Endometrial microvascular endothelial cells (primary cell): Measurements from ENCODE around the gene MLX. TPM values are rescaled to one million over a fixed set of nuclear protein-coding genes. Genes with fewer than 3 reads are reported as not detected.
"Not testable (repeated sequence)": the region's sequence is repeated elsewhere in the genome, so short reads cannot be mapped to it uniquely, and the experiment has no call there.

Experiments
- in situ Hi-C: cut with HindIII; loops from 2 replicates; pipeline ENCODE4 v1.10.0; 2017; ENCODE audit warnings: low sequenced_read_pairs, low pct_unique_long_range_greater_than_20kb; ENCODE audit errors: inconsistent ontology term
- total RNA-seq: library from RNA; depleted of rRNA; stranded (reverse); fragments of >200 nt; gene quantifications from one replicate; pipeline ENCODE4 v1.2.3, GENCODE V29; 2015; ENCODE audit errors: inconsistent ontology term

MLX gene
- total RNA-seq, 1 donor from 2014 or later, result 31.6 TPM

GRCh38 chr17:42603318-42603717, 36.4 kb downstream of the MLX start:
- in situ Hi-C loops, result loop anchor here (10.0 kb wide), 1 partner anchor 81 kb away; the partner anchor contains the start of genes CCR10 and CNTNAP1

GRCh38 chr17:42607769-42608168, 40.9 kb downstream of the MLX start:
- in situ Hi-C loops, result loop anchor here (10.0 kb wide), 1 partner anchor 77 kb away; the partner anchor contains the start of genes CCR10 and CNTNAP1

- in situ Hi-C loops, result loop anchor here (10.0 kb wide), 1 partner anchor 76 kb away; the partner anchor contains the start of genes CCR10 and CNTNAP1
These were observed 41.6 kb downstream of the MLX start for GRCh38 chr17:42608305-42609181.

GRCh38 chr17:42609182-42609813, 42.4 kb downstream of the MLX start, which contains the start of the genes RETREG3 and TUBG1:
Gene RETREG3 (minus strand): TSS chr17:42609374. CDS start chr17:42609324, 50 bp downstream.
Gene TUBG1 (plus strand): TSS chr17:42609683. CDS start chr17:42609738, 55 bp downstream.
- in situ Hi-C loops, result loop anchor here (10.0 kb wide), 1 partner anchor 76 kb away; the partner anchor contains the start of genes CCR10 and CNTNAP1

GRCh38 chr17:42609814-42610801, 43.2 kb downstream of the MLX start:
- in situ Hi-C loops, result loop anchor here (10.0 kb wide), 1 partner anchor 75 kb away; the partner anchor contains the start of genes CCR10 and CNTNAP1

- in situ Hi-C loops, result no loop called here
These were observed 45.1 kb downstream of the MLX start for GRCh38 chr17:42612013-42612412.

- in situ Hi-C loops, result no loop called here
These were observed 46.9 kb downstream of the MLX start for GRCh38 chr17:42613699-42614295.

GRCh38 chr17:42617956-42618431, 51.1 kb downstream of the MLX start:
- in situ Hi-C loops, result no loop called here

GRCh38 chr17:42618442-42619150, 51.7 kb downstream of the MLX start:
- in situ Hi-C loops, result no loop called here

- in situ Hi-C loops, result not testable (repeated sequence)
These were observed 55.1 kb downstream of the MLX start for GRCh38 chr17:42621987-42622386.

Other genes with a start within 250 kb of the MLX start
- gene STAT3, start 178.7 kb upstream of the MLX start, total RNA-seq, result 86.0 TPM
- 806 TPM for gene CAVIN1, start 143.8 kb upstream of the MLX start, total RNA-seq
- gene ATP6V0A1, start 108.2 kb upstream of the MLX start, total RNA-seq, result 27.1 TPM
- gene NAGLU, start 30.9 kb upstream of the MLX start, total RNA-seq, result 33.7 TPM
- gene HSD17B1, start 14.2 kb upstream of the MLX start, total RNA-seq, result not detected
- gene COASY, start 5.0 kb upstream of the MLX start, total RNA-seq, result 37.3 TPM
- gene PSMC3IP, start 10.6 kb downstream of the MLX start, total RNA-seq, result 8.5 TPM
- gene RETREG3, start 42.3 kb downstream of the MLX start, total RNA-seq, result 65.9 TPM
- gene TUBG1, start 42.6 kb downstream of the MLX start, total RNA-seq, result 137 TPM
- 7.4 TPM for gene TUBG2, start 92.2 kb downstream of the MLX start, total RNA-seq
- 9.6 TPM for gene PLEKHH3, start 109.9 kb downstream of the MLX start, total RNA-seq
- 1.5 TPM for gene CCR10, start 114.7 kb downstream of the MLX start, total RNA-seq
- 29.7 TPM for gene CNTNAP1, start 115.4 kb downstream of the MLX start, total RNA-seq
- gene EZH1, start 177.9 kb downstream of the MLX start, total RNA-seq, result 13.5 TPM
- 2.8 TPM for gene RAMP2, start 194.1 kb downstream of the MLX start, total RNA-seq
- gene VPS25, start 206.3 kb downstream of the MLX start, total RNA-seq, result 70.5 TPM
- gene WNK4, start 213.5 kb downstream of the MLX start, total RNA-seq, result 6.5 TPM
- 79.3 TPM for gene COA3, start 231.6 kb downstream of the MLX start, total RNA-seq
- gene CNTD1, start 231.8 kb downstream of the MLX start, total RNA-seq, result 0.37 TPM